ENCODE measurements around the gene ADAMTS17.

The ADAMTS17 gene

GRCh38 chr15:100221471-100222348, 120.1 kb downstream of the ADAMTS17 start:
- no peak for DNase-seq (ENCODE audit: low read depth in 2 of 2)

DNA sequence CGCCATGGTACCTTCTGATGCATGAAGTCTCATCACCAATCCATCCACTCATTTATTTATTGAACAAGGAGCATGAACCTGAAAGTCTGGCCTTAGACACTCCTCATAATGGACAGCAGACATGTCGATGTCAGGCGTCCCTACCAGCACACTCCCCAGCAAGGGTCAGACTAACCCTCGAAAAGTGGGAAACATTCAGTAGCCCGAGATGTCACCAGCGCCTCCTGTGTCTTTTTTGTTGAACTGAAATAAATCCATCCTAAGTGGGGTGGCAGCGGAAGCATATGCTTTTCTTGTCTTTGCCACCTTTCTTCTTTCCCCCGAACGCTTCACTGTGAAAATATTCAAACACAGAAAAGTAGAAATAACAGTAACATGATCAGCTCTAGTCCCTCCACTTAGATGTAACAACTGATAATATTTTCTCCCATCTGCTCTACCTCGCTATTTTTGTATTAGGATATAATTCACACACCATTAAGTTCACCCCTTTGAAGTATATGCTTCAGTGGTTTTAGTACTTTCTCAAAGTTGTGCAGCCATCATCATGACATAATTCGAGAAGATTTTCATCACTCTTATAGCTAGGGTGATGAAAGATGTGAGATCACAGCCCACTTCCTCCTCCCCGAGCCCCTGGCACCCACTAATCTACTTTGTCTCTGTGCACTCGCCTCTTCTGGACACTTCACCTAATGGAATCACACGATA, 121.6 kb downstream of the ADAMTS17 start:
- DNase-seq (ENCODE audit: low read depth in 2 of 2) = no peak

GRCh38 chr15:100218434-100218833, 123.3 kb downstream of the ADAMTS17 start:
- DNase-seq (ENCODE audit: low read depth in 2 of 2) = no peak

DNA sequence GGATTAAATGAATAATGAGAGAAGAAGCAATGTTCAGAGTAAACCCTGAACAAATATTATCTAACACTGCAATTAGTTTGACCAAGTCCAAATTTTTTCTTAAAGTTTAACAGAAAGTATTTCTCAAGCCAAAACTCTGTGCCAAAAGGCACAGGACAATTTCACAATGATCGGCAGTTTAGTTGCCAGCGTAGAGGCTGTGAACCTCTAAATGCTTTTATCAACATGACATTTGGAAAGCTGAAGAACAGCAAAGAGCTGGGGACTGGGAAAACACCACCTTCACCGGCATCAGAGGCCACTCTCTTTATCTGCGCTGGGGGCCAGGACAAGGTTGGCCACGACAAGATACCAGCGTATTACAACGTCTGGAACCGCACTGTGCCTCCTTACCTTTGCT, 125.6 kb downstream of the ADAMTS17 start:
- DNase-seq (ENCODE audit: low read depth in 2 of 2) = no peak

DNA sequence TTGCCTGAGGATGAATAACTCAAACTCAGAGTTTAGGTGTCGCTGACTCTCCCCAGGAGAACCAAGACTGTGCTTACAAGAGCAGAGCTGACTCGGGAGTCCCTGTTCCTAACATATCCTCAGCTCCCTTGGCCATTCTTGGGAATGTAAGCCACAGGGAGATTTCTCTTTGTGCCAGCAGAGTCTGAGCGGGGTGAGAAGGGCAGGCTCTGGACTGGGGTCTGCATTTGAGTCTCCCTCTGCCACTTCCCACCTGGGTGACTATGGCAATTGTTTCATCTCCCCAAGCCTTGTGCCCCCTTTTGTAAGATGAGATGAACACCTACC, 126.0 kb downstream of the ADAMTS17 start:
- no peak for DNase-seq (ENCODE audit: low read depth in 2 of 2)

GRCh38 chr15:100215031-100215842, 126.5 kb downstream of the ADAMTS17 start:
- no peak for DNase-seq (ENCODE audit: low read depth in 2 of 2)

GRCh38 chr15:100211855-100212850, 129.6 kb downstream of the ADAMTS17 start:
- DNase-seq (ENCODE audit: low read depth in 2 of 2) = no peak

- DNase-seq (ENCODE audit: low read depth in 2 of 2) = no peak
Observed at GRCh38 chr15:100210338-100210737, 131.4 kb downstream of the ADAMTS17 start.

GRCh38 chr15:100208921-100209603, 132.7 kb downstream of the ADAMTS17 start:
- DNase-seq (ENCODE audit: low read depth in 2 of 2) = no peak

DNA sequence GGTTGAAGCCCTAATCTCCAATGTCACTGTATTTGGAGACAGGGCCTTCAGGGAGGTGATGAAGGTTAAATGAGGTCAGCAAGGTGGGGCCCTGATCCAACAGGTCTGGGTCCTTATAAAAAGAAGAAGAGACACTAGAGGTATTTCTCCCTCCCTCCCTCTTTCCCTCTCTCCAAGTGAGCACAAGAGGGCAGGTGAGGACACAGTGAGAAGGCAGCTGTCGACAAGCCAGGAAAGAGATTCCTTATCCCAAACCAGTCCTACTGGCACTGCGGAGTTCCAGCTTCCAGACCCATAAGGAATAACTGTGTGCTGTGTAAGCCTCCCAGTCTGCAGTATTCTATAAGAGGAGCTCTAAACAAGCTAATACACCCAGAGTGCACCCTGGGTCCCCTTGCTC, 134.7 kb downstream of the ADAMTS17 start:
- no peak for DNase-seq (ENCODE audit: low read depth in 2 of 2)

- no peak for DNase-seq (ENCODE audit: low read depth in 2 of 2)
Observed at GRCh38 chr15:100206643-100207042, 135.1 kb downstream of the ADAMTS17 start.

DNA sequence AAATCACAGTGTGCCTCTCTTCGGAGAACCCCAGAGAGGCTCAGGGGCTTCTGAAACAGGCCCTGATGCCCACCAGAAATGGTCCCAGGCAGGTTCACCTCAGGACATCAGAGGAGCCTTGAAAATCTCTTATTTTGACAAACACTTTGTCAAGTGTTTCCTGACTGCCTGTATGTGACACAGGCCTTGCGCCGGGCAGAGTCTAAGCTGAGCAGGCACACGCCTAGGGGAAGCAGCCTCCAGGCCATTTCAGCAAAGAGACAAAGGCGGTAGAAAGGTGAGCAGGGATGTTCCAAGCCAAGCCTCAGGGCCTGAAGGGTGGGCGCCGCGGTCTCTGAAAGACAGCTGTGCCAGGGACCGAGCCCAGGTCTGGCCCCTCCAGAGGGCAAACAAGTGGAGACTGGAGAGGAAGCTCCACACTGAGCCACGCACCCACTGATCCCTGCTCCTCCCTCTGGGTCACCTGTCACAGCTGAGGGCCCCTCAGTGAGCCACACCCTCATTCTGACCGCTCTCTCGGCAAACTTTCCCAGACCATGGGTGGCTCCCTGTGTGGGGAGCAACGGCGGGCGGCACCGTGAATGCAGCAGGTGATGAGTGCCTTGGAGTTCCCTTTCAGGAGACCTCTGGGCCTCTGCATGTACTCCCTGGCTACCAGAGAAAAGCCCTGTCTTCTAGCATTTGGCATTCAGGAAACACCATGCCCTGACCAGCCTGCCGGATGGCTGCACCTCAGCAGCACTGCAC, 136.1 kb downstream of the ADAMTS17 start:
- no peak for DNase-seq (ENCODE audit: low read depth in 2 of 2)

DNA sequence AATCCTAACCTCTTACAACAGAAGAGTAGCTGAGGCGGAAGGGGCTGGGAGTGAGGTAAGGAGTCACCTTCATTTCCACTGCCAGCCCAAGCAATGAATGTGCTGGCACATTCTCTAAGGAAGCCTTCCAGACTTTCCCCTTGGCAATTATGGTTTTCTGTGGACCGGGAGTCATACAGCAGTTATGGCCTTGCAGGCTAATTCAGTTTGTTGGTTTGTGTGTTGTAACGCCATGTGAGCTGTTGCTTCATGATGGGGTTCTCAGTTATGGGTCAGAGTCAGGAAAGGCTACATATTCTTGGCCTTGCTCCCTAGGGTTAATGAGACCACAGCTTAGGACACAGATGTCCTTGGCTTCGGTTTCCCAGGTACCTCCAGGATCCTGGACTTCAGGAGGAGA, 137.0 kb downstream of the ADAMTS17 start:
- no peak for DNase-seq (ENCODE audit: low read depth in 2 of 2)

DNA sequence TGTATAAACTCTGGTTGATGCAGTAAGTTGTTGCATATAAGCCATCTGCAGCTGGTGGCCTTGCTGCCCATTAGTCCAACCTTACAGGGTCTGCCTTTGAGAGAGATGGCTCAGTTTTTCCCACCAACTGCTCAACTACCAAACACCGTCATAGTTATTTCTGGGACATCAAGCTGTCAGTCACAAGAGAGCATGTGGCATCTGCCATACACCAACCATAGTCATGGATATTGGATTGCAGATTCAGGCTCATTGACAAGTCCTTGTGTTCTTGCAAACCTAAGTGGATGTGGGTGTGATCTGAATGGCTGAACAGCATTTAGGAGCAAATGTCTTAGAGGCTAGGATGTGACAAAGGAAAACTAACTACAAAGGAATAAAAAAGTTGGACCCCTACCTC, 137.6 kb downstream of the ADAMTS17 start:
- no peak for DNase-seq (ENCODE audit: low read depth in 2 of 2)

- DNase-seq (ENCODE audit: low read depth in 2 of 2) = no peak
Observed at GRCh38 chr15:100202309-100202960, 139.3 kb downstream of the ADAMTS17 start.

DNA sequence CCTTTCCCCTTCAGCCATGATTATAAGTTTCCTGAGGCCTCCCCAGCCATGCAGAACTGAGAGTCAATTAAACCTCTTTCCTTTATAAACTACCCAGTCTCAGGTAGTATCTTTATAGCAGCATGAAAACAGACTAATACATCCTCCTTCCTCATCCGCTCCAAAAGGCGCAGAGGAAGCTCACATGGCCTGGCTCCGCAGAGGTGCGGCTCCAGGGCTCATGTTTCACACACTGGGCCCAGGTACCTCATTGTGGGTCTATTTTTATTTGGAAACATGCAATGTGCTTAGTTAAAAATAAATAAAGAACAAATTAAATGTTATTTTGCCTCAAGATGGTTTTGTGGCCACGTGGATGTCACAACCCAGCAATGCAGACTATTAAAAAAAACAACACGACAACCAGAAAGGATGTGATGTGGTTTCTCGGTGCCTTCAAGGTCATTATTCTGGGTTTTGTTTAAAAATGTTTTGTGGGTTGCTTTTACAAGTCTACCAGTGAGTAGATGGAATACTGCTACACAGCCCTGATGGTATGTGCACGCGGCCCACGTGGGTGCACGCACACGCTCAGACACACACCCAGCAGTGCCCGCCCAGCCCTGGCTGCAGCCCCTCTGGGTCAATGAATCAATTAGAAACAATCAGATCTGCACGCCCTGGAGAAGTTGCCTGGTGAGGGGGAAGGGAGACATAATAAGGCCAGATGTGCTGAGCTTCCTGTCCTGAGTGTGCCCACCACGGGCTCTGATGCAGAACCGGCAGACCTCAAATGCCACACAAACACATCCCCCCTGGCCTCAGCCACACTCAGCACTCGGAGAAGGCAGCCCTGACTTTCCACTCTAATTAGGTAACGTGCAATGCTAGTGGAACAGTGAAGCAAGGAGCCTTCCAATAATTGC, 140.1 kb downstream of the ADAMTS17 start:
- DNase-seq (ENCODE audit: low read depth in 2 of 2) = no peak

- DNase-seq (ENCODE audit: low read depth in 2 of 2) = no peak
Observed at GRCh38 chr15:100200287-100200880, 141.4 kb downstream of the ADAMTS17 start.
